Lower leg skin (tissue), 3 donors: Measurements from ENCODE around the gene CNRIP1.

Source experiments
- CTCF ChIP-seq, 3 donors: fragments of 450-650 bp; IDR thresholded peaks; one replicate each; pipeline ENCODE4 v1.5.1; 2016; ENCODE audit warnings: antibody characterized with exemption in 3 of 3, mild to moderate bottlenecking in 3 of 3, moderate library complexity in 2 of 3
- POLR2A ChIP-seq, 2 donors: fragments of 450-650 bp; IDR thresholded peaks; one replicate each; pipeline ENCODE4 v1.6.1; 2016 to 2017; ENCODE audit warnings: antibody characterized with exemption in 2 of 2, mild to moderate bottlenecking in 1 of 2, moderate library complexity in 1 of 2

DNA sequence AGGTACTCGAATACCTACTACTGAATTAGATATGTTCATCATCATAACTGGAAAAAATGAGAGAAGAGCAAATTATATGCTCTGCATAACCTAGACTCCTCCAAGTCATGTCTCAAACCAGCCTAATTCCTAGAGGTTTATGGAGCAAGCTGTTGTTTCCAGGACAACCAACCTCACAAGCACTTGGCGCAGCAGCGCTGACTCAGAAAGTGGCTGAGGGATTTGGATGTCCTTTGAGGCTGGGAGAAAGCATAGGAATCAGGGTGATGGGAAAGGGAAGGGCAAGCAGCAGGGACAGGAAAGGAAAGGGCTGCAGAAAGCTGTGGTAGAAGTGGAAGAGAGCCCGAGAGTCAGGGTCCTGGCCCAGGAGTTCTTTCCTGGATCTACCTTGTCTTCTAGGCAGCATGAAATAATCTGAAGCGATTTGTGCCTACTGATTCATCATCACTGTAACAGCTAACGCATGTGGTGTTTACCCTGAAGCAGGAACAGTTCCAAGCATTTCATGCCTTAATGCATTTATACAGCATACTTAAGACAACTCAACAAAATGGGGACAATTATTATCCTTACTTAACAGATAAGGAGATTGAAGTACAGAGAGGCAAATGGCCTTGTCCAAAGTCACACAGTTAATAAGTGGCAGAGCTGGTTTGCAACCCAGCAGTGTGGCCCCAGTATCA, 49.0 kb upstream of the CNRIP1 start:
- TF ChIP-seq CTCF (IDR thresholded peaks at IDR 0.05) (no peak), POLR2A (IDR thresholded peaks at IDR 0.05) (no peak)
